Epidermal melanocyte (primary cell): ENCODE data around the gene CACNB2.
"Not testable (repeated sequence)": the region's sequence is repeated elsewhere in the genome, so short reads cannot be mapped to it uniquely, and the experiment has no call there.

Experiments
- DNase-seq: peaks from one replicate; pipeline ENCODE4 v3.0.0; 2011; ENCODE audit warnings: low spot score; ENCODE audit not compliant: insufficient read length

Gene CACNB2

GRCh38 chr10:18197706-18198105, 57.5 kb downstream of the CACNB2 start:
- no peak for DNase-seq

- no peak for DNase-seq
Observed at GRCh38 chr10:18201877-18202276, 61.7 kb downstream of the CACNB2 start.

GRCh38 chr10:18202680-18203460, 62.6 kb downstream of the CACNB2 start:
- DNase-seq = no peak

DNA sequence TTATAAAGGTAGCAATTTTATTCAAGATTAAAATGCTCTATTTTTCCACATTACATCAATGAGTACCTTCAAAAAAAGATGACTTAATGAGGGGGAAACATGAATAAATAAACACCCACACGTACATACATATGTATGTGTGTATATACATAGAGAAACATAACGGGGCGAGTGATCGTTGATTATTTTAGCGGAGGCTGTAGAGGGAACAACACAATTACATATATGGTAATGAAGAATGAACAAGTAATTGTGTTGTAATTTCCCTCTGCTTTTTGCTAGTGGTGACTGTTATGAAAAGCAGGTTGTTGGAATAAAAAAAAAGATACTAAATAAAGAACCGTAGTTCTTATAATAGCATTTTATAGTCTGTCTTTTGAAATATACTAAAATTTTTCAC, 63.2 kb downstream of the CACNB2 start:
- no peak for DNase-seq

DNA sequence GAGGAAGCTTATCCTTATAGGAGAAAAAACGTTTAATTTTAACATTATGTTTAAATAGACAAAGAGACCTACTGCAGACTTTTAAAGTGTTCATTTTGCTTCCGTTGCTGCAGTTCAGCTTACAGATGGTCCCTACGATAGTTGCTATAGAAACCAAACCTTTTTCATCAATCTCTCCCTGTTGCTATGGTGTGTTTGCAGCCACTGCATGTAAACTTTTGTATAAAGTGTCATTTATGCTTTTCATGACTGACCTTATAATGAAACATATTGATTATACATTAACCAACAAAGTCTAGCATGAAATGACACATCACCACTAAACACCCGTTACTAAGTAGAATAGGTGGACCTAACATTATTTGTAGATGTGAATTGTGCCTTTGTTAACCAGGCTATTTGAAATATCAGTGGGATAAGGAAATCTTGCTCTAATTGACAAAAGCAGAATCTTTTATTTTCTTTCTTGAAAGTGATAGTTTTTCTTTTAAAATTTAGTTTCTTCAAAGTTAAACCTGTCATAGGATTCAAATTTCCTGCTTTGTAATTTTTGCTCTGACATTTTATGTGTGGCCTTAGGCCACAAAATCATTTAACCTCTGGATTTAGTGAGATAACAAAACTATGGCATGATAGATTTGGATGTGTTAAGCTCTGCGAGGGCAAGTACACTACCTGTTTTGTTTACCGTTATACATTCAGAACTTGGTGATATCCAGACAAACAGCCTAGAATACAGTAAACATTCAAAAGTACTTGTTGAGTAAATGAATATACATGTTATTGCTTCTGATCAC, 64.0 kb downstream of the CACNB2 start:
- DNase-seq = no peak

DNA sequence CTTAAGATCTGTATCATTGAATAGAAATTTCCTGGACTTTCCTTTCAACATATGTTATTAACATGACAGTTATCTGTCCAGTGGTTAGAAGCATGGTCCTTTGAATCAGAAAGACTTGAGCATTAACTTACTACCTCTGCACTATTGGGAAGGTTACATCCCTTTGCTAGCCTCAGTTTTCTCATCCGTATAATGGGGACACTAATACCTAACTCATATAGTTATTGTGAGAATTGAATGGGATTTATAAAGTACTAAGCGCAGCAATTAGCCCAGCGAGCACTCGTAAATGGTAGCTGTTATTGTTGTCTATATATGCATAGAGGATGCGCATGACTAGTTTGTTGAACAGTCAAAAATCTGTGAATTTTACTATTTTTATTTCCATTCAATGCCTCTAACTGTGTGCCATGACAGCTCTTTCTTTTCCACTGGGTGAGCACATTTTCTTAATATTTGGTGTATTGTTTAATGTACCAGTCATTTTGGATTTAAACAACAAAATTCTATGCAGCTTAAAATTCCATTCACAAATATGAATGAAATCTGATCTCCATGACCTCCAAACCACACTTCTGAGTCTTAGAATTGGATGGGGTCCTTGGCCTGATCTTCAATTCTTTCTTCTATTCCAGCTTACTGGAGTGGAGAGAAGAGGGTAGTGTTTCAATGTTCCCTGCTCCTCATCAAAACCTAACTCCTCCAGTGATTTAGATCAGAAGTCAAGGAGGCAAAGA, 65.0 kb downstream of the CACNB2 start:
- DNase-seq = no peak

DNA sequence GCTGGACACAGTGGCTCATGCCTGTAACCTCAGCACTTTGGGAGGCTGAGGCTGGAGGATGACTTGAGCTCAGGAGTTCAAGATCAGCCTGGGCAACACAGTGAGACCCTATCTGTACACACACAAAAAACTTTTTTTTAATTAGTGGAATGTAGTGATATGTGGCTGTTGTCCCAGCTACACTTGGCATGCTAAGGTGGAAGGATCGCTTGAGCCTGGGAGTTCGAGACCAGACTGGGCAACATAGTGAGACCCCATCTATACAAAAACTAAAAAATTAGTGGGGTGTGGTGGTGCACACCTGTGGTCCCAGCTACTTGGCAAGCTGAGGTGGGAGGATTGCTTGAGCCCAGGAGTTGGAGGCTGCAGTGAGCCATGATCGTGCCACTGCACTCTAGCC, 68.0 kb downstream of the CACNB2 start:
- DNase-seq = not testable (repeated sequence)

- no peak for DNase-seq
Observed at GRCh38 chr10:18209241-18209640, 69.0 kb downstream of the CACNB2 start.

GRCh38 chr10:18210711-18211110, 70.5 kb downstream of the CACNB2 start:
- DNase-seq = no peak

- no peak for DNase-seq
Observed at GRCh38 chr10:18211862-18212261, 71.6 kb downstream of the CACNB2 start.

- DNase-seq = no peak
Observed at GRCh38 chr10:18213271-18213670, 73.0 kb downstream of the CACNB2 start.

GRCh38 chr10:18214691-18215563, 74.7 kb downstream of the CACNB2 start:
- peak; percentile 51 for DNase-seq

DNA sequence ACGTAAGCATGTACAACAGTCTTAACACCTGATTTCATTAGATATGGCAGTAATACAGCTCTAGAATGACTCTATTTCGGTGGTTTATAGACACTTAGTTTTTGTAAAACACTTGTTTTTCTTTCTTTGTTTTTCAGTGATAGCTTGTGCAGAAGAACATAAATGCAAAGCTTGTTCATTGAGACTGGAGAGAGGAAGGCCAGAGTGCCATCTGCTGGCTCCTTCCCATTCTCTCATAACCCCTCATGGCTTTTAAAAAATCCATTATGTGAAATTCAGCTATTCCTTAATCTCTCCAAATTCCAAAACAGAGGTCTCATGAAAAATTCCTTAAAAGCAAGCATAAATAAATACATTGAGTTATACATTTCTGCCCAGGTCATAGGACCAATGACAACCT, 76.3 kb downstream of the CACNB2 start:
- DNase-seq = no peak

- DNase-seq = no peak
Observed at GRCh38 chr10:18217577-18217976, 77.4 kb downstream of the CACNB2 start.

- no peak for DNase-seq
Observed at GRCh38 chr10:18219146-18219545, 78.9 kb downstream of the CACNB2 start.

GRCh38 chr10:18221123-18221522, 80.9 kb downstream of the CACNB2 start:
- no peak for DNase-seq

DNA sequence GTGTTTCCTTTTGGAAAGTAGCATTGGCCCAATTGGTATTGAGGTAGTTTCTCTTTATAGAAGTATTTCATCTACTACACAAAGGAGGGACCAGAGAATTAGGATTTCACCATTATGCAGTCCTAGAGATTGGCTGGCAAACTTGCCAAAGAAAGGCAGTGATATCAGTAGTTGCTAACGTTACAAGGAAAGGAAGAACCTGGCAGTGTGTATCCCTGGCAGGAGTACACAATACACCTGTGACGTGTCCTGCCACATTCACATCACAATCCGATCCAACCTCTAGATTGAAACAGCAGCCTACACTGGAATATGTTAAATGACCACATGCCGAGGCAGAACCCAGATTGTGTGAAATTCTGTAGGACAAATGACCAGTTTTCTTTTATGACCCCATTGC, 81.7 kb downstream of the CACNB2 start:
- no peak for DNase-seq

GRCh38 chr10:18222866-18223265, 82.6 kb downstream of the CACNB2 start:
- DNase-seq = no peak

GRCh38 chr10:18223898-18224297, 83.7 kb downstream of the CACNB2 start:
- no peak for DNase-seq

- DNase-seq = no peak
Observed at GRCh38 chr10:18224626-18225445, 84.6 kb downstream of the CACNB2 start.
